ENCODE data around the gene OTP.

DNA sequence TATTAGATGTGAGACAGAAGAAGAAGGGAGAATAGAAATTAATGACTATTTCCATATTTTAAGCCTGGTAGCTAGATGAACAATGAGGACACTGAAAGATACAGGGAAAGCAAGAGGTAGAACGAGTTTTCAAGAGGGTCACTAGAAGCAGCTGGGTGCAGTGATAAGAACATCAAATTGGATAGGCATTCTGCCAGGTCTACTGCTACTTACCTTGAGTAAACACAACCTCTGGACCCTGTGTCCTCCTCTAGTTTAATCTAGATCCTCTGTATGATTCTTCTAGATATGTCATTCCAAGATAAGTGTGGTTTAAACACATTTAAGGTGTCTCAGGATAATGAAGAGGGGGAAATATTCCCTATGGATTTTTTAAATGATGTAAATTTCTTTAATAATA, 31.2 kb downstream of the OTP start:
- TF ChIP-seq, protein P1, sequence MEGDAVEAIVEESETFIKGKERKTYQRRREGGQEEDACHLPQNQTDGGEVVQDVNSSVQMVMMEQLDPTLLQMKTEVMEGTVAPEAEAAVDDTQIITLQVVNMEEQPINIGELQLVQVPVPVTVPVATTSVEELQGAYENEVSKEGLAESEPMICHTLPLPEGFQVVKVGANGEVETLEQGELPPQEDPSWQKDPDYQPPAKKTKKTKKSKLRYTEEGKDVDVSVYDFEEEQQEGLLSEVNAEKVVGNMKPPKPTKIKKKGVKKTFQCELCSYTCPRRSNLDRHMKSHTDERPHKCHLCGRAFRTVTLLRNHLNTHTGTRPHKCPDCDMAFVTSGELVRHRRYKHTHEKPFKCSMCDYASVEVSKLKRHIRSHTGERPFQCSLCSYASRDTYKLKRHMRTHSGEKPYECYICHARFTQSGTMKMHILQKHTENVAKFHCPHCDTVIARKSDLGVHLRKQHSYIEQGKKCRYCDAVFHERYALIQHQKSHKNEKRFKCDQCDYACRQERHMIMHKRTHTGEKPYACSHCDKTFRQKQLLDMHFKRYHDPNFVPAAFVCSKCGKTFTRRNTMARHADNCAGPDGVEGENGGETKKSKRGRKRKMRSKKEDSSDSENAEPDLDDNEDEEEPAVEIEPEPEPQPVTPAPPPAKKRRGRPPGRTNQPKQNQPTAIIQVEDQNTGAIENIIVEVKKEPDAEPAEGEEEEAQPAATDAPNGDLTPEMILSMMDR (conservative IDR thresholded peaks at IDR 0.05; ENCODE audit: low read depth, low read length): no peak
- TF ChIP-seq EZH2 (IDR thresholded peaks at IDR 0.05; ENCODE audit: borderline replicate concordance, low read depth, low read length, poor library complexity, severe bottlenecking): no peak

All from A673 (cell line).